ENCODE data around the gene HACD2.

The HACD2 gene

GRCh38 chr3:123444023-123444422 is 140.8 kb downstream of the HACD2 start:
- no peak for DNase-seq

DNA sequence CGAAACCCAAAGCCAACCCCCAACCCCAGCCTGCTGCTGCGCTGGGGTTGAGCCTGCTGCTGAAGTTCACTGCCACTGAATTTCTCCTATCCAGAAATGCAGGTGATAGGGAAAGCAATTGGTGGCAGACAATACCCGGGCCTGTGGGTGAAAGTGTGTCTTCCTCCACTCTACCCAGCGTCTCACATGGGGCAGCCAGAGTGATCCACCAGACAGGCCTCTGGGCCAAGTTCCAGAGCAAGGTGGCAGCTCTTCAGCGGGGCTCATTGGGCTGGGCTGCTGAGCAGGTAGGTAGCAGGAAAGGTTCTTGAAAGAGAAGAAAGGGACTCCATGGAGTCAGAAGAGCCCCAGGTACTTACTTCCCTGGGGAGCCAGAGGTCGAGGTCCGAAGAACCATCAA is 141.9 kb downstream of the HACD2 start:
- no peak for DNase-seq

- no peak for DNase-seq
These were observed 142.7 kb downstream of the HACD2 start for GRCh38 chr3:123442125-123442524.

Measured in EL (cell line).